Uterus (tissue), 2 donors: ENCODE data around the gene AKAP1.

Experiments used
- POLR2A ChIP-seq, 2 donors: fragments of 450-650 bp; IDR thresholded peaks; one replicate each; pipeline ENCODE4 v1.6.1; 2016; ENCODE audit warnings: antibody characterized with exemption in 2 of 2, mild to moderate bottlenecking in 1 of 2, moderate library complexity in 1 of 2
- TF ChIP-seq, protein P1 (sequence below), 4 experiments: fragments of 200-600 bp in 2 of 4; fragments of 450-650 bp in 2 of 4; sonication (generic) in 2 of 4; IDR thresholded peaks; one replicate each; pipeline ENCODE4 v1.5.1; 2016 to 2019; ENCODE audit warnings: antibody characterized with exemption in 4 of 4, mild to moderate bottlenecking in 2 of 4, moderate library complexity in 1 of 4

DNA sequence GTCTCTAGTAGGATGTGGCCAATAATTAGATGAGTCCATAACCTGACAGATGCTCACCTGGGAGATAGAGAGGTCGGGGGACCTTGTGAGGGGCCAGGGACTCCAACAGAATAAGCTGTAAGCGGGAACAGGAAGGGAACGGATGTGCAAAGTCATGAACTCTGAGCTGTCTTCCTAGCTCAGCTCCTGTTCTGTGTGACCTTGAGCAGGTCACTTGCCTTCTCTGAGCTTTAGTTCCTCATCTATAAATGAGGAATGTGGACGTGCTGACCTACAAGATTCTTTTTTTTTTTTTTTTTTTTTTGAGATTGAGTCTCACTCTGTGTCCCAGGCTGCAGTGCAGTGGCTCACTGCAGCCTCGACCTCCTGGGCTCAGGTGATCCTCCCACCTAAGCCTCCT, 58.9 kb downstream of the AKAP1 start:
- TF ChIP-seq, protein P1, sequence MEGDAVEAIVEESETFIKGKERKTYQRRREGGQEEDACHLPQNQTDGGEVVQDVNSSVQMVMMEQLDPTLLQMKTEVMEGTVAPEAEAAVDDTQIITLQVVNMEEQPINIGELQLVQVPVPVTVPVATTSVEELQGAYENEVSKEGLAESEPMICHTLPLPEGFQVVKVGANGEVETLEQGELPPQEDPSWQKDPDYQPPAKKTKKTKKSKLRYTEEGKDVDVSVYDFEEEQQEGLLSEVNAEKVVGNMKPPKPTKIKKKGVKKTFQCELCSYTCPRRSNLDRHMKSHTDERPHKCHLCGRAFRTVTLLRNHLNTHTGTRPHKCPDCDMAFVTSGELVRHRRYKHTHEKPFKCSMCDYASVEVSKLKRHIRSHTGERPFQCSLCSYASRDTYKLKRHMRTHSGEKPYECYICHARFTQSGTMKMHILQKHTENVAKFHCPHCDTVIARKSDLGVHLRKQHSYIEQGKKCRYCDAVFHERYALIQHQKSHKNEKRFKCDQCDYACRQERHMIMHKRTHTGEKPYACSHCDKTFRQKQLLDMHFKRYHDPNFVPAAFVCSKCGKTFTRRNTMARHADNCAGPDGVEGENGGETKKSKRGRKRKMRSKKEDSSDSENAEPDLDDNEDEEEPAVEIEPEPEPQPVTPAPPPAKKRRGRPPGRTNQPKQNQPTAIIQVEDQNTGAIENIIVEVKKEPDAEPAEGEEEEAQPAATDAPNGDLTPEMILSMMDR (IDR thresholded peaks at IDR 0.05), result no peak
- TF ChIP-seq POLR2A (IDR thresholded peaks at IDR 0.05), result no peak
